Stimulated activated naive CD4-positive, alpha-beta T cell treated with Interleukin-2 at 50 U/mL for 16 hours (primary cell): ENCODE results near the gene WTIP.
A peak's percentile ranks its signal among the peaks of the same experiment; 100 is the strongest.
"Not testable (repeated sequence)": the region's sequence is repeated elsewhere in the genome, so short reads cannot be mapped to it uniquely, and the experiment has no call there.

Experiments
- DNase-seq: peaks from one replicate; lab custom pipeline; 2025; lab: John Stamatoyannopoulos, UW

WTIP gene

GRCh38 chr19:34478496-34478895 is 3.1 kb upstream of the WTIP start:
- not testable (repeated sequence) for DNase-seq

DNA sequence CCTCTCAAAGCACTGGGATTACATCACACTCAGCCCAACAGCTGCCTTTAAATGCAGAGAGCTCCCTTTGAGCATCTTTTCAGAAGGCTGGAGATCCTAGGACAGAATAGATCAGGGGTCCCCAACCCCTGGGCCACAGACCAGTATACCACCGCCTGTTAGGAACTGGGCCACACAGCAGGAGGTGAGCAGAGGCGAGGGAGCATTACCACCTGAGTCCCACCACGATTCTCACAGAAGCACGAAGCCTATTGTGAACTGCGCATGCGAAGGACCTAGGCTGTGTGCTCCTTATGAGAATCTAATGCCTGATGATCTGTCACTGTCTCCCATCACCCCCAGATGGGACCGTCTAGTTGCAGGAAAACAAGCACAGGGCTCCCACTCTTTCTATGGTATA is 2.2 kb upstream of the WTIP start:
- no peak for DNase-seq

- DNase-seq, result no peak
Measured at GRCh38 chr19:34480491-34480890, 1.1 kb upstream of the WTIP start.

- no peak for DNase-seq
Measured at GRCh38 chr19:34481861-34482379, 362 bp downstream of the WTIP start.

DNA sequence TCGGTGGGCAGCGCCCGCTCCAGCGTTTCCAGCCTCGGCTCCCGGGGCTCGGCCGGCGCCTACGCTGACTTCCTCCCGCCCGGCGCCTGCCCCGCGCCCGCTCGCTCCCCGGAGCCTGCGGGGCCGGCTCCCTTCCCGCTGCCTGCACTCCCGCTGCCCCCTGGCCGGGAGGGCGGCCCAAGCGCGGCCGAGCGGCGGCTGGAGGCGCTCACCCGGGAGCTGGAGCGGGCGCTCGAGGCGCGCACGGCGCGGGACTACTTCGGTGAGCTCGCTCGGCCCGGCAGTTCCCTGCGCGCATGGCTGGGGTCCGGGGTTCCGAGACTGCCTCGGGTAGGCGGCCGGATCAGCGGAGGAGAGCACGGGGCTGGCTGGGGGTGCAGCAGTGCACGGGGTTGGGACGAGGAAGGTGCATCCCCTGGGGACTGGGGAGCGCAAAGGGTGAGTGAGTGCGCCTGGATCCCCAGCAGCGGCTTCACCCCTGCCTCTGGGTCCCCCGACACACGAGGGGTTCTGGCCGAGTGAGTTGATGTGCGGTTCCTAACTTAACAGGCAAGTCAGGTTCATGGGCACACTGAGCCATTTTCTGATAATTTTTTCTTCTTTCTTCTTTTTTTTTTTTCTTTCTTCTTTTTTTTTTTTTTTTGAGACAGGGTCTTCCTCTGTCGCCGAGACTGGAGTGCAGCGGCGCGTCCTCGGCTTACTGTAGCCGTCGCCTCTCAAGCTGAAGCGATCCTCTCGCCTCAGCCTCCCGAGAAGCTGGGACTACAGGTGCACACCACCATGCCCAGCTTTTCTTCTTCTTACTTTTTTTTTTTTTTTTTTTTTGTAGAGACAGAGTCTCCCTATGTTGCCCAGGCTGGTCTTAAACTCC is 1.1 kb downstream of the WTIP start:
- no peak for DNase-seq

DNA sequence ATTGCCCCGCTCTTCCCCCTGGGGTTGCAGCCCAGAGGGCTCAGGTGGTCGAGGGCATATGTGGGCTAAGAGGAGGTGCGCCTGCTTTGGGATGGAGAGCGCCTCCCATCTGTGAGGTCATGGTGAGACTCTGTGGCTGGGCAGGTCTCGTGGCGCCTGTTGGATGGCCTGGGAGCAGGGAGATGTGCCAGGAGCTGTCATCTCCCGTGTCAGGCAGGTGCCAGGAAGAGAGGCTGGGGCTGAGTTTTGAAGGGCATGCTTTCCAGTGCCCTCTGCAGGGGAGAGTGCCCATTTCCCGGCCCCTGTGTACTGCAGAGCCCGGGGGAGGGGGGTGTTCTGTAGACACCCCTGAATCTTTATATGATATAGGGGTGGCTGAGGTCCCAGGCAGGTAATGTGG is 2.8 kb downstream of the WTIP start:
- DNase-seq, result no peak

GRCh38 chr19:34485831-34486230 is 4.3 kb downstream of the WTIP start:
- DNase-seq, result no peak

GRCh38 chr19:34487651-34488051 is 6.1 kb downstream of the WTIP start:
- DNase-seq, result no peak

- no peak for DNase-seq
Measured at GRCh38 chr19:34489175-34489574, 7.6 kb downstream of the WTIP start.

GRCh38 chr19:34490141-34490766 is 8.7 kb downstream of the WTIP start:
- no peak for DNase-seq

- no peak for DNase-seq
Measured at GRCh38 chr19:34493038-34493648, 11.6 kb downstream of the WTIP start.

- DNase-seq, result no peak
Measured at GRCh38 chr19:34493649-34494044, 12.1 kb downstream of the WTIP start.

- no peak for DNase-seq
Measured at GRCh38 chr19:34494601-34495000, 13.0 kb downstream of the WTIP start.

DNA sequence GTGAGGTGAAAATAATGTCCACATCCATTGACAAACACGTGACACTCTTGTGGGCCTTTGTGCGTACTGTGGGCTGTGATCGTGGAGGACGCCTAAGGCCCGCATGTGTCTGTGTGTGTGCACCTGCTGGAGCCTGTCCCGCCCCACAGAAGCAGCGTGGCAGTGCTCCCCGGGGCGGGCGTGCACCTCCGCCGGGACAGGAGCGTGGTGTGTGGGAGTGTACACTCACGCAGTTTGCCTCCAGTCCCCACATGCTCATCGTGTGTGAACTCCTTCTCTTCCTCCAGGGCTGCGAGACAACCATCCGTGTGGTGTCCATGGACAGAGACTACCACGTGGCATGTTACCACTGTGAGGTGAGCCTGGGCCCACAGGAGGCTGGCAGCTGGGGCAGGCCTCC is 13.9 kb downstream of the WTIP start:
- DNase-seq, result no peak

GRCh38 chr19:34497112-34497805 is 15.7 kb downstream of the WTIP start:
- DNase-seq, result no peak

DNA sequence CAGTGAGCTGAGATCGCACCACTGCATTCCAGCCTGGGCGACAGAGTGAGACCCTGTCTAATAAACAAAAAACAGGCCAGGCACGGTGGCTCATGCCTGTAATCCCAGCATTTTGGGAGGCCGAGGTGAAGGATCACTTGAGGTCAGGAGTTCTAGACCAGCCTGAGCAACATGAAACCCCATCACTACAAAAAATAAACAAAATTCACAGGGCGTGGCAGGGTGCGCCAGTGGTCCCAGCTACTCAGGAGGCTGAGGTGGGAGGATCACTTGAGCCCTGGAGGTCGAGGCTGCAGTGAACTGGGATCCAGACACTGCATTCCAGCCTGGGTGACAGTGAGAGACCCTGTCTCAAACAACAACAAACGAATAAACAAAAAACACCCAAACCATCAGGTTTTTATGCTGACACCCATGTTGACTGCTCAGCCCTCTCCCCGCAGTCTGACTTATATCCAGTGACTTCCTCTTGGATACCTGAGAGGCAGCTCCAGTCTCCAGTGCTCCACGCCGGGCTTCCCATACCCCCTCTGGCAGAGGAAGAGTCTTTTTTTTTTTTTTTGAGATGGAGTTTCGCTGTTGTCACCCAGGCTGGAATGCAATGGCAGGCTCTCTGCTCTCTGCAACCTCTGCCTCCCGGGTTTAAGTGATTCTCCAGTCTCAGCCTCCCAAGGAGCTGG is 17.7 kb downstream of the WTIP start:
- DNase-seq, result no peak

- DNase-seq, result no peak
Measured at GRCh38 chr19:34500656-34501120, 19.1 kb downstream of the WTIP start.

DNA sequence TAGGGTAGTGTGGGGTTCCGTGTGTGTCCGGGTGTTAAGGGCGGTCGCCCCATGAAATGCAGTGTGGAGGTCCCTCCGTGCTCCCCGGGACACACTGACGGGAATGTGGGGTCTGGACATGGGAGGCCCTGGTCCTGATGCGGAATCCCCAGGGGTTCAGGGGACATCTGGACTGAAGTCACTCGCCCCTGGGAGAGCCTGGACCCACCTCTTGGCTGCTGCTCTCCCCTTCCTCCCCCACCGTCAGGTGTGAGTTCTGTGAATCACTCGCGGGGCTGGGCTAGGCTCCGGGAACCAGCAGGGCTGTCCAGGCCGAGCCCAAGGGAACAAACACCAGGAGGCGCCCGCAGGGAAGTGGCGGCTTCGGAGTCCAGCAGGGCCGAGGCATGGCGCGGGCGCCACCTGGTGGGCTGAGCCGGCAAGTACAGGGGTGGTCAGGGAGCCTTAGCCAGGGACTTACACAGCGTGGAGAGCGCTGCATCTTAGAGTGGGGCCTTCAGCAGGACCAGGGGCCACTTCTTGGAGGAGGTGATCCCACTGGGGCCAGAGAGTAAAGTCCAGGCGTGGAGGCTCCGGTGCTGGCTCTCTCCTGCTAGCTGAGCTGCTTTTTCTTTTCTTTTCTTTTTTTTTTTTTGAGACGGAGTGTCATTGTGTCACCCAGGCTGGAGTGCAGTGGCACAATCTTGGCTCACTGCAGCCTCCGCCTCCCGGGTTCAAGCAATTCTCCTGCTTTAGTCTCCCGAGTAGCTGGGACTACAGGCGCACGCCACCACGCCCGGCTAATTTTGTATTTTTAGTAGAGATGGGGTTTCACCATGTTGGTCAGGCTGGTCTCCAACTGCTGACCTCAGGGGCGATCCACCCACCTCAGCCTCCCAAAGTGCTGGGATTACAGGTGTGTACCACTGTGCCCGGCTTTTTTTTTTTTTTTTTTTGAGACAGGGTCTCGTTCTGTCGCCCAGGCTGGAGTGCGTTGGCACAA is 20.1 kb downstream of the WTIP start:
- peak; percentile 73 for DNase-seq

GRCh38 chr19:34502582-34503411 is 21.2 kb downstream of the WTIP start:
- no peak for DNase-seq
